Muscle layer of colon (tissue), 2 donors: ENCODE data around the gene PLAC1.

Experiments
- H3K27ac ChIP-seq: one replicate; pipeline ENCODE4 v1.7.0; 2013; ENCODE audit warnings: low read depth, mild to moderate bottlenecking, low read length, moderate library complexity
- H3K27me3 ChIP-seq, 2 donors: one replicate each; pipeline ENCODE4 v1.7.0; 2013; ENCODE audit warnings: low read length in 2 of 2, mild to moderate bottlenecking in 2 of 2; ENCODE audit not compliant: insufficient read depth in 2 of 2, control insufficient read depth in 1 of 2
- H3K36me3 ChIP-seq: one replicate; pipeline ENCODE4 v1.7.0; 2013; ENCODE audit warnings: mild to moderate bottlenecking, low read length; ENCODE audit not compliant: insufficient read depth
- H3K4me1 ChIP-seq: one replicate; pipeline ENCODE4 v1.7.0; 2013; ENCODE audit warnings: mild to moderate bottlenecking, low read length; ENCODE audit not compliant: insufficient read depth
- H3K4me3 ChIP-seq, 2 donors: one replicate each; pipeline ENCODE4 v1.7.0; 2013; ENCODE audit warnings: low read length in 2 of 2, low read depth in 1 of 2, mild to moderate bottlenecking in 1 of 2, moderate library complexity in 1 of 2
- H3K9ac ChIP-seq: one replicate; pipeline ENCODE4 v1.7.0; 2013; ENCODE audit warnings: low read length
- H3K9me3 ChIP-seq: one replicate; pipeline ENCODE4 v1.7.0; 2013; ENCODE audit warnings: mild to moderate bottlenecking, low read length
- donor health status: abdominal sarcoma.
- donor health status: Adenocarcinoma of cecum.

PLAC1 gene

GRCh38 chrX:134547047-134547679, 111.1 kb downstream of the PLAC1 start:
- Histone ChIP-seq H3K27ac (no peak overlapping the region), H3K9me3 (peaks cover 6% of the 10 kb centered on the region), H3K4me3 (no peak overlapping the region), H3K36me3 (no peaks in the 10 kb centered on the region), H3K9ac (no peak overlapping the region), H3K4me1 (peaks cover 12% of the 10 kb centered on the region), H3K27me3 (peaks cover 55 to 89% of the 10 kb centered on the region in 2 donors)

GRCh38 chrX:134546187-134546586, 112.1 kb downstream of the PLAC1 start:
- Histone ChIP-seq H3K27me3 (peaks cover 55 to 83% of the 10 kb centered on the region in 2 donors), H3K4me1 (peaks cover 12% of the 10 kb centered on the region), H3K4me3 (no peak overlapping the region), H3K9ac (no peak overlapping the region), H3K9me3 (peaks cover 6% of the 10 kb centered on the region), H3K36me3 (no peaks in the 10 kb centered on the region), H3K27ac (no peak overlapping the region)

DNA sequence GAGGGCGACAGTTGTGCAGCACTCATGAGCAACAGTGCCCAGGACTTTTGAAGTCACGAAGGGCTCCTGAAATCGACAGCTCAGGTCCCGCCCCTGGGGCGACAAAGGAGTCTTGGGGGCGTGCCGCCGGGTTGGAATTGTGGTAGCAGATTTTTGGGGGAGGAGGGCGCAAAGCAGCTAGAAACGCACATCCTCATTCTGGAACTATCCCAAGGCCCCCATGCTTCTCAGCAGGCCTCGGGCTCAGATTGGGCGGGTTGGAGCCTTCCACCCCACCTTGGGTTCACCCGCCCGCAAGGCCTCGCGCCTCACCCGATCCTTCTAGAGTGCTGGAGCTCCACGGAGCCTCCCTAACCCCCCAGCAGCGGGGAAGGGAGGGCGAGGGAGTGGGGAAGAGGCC, 112.8 kb downstream of the PLAC1 start:
- Histone ChIP-seq H3K4me3 (no peak overlapping the region), H3K4me1 (peaks cover 12% of the 10 kb centered on the region), H3K36me3 (no peaks in the 10 kb centered on the region), H3K27me3 (peaks cover 55 to 76% of the 10 kb centered on the region in 2 donors), H3K9ac (no peak overlapping the region), H3K9me3 (peaks cover 6% of the 10 kb centered on the region), H3K27ac (no peak overlapping the region)

- Histone ChIP-seq H3K4me1 (peaks cover 12% of the 10 kb centered on the region), H3K4me3 (no peak overlapping the region), H3K9ac (no peak overlapping the region), H3K27ac (no peak overlapping the region), H3K27me3 (peaks cover 47 to 68% of the 10 kb centered on the region in 2 donors), H3K36me3 (no peaks in the 10 kb centered on the region), H3K9me3 (peaks cover 6% of the 10 kb centered on the region)
Measured at GRCh38 chrX:134544513-134545151, 113.6 kb downstream of the PLAC1 start.

DNA sequence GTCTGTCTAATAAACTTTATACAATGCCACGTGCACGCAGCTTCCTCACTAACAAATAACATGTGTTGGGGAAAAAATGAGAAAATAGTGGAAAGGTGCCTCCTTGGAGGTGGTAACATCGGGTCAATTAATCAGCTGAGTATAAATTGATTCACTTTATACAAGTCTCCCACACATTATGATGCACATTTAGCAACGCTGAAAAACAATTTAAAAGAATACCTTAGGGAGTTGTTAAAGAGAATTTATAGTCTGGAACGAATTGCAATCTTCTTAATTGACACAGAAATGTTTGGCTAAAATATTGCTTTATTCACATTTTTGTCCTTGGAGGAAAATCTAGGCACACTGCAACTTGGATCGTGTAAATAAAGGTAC, 114.1 kb downstream of the PLAC1 start:
- peaks cover 12% of the 10 kb centered on the region for H3K4me1 ChIP-seq
- no peak overlapping the region for H3K4me3 ChIP-seq
- peaks cover 47 to 63% of the 10 kb centered on the region in 2 donors for H3K27me3 ChIP-seq
- H3K27ac ChIP-seq: no peak overlapping the region
- H3K9me3 ChIP-seq: peaks cover 6% of the 10 kb centered on the region
- no peak overlapping the region for H3K9ac ChIP-seq
- no peaks in the 10 kb centered on the region for H3K36me3 ChIP-seq

DNA sequence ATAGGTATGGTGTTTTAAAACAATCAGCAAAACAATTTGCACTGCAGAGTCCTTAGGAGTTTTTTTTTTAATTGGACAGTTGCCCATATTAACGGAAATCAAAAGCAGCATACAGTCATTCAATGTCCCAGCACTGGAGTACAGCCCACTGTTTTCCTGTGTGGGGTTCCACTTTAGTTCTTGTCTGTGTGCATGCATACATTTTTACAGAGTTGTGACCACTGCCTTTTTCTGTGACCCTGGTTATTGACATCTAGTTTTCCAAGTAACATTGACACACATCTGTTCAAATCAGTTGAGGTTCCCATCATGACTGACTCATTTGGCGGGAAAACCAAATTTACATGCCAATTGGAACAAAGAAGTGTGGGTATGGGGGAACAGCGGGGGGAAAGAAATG, 115.0 kb downstream of the PLAC1 start:
- H3K4me3 ChIP-seq: no peak overlapping the region
- H3K27ac ChIP-seq: no peak overlapping the region

DNA sequence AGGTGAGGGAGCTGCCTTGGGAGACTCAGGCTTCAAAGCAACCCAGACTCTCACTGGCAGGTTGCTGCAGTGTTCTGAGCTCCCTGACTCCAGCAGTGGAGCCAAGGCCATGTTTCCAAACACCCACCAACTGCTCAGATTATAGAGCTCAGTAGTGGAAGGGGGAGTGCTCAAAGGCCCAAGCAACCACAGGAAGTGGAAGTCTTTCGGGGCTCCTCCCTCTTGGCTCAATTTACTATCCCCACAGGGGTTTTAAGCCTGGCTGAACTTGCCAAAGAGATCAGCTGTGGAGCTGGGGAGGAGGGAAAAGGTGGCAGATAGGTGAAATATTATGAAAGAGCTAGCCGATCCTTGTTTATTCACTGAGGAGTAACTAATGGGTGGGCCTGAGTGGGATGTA, 115.8 kb downstream of the PLAC1 start:
- Histone ChIP-seq H3K36me3 (no peaks in the 10 kb centered on the region), H3K9ac (no peak overlapping the region), H3K4me3 (no peak overlapping the region), H3K27ac (no peak overlapping the region), H3K9me3 (no peaks in the 10 kb centered on the region), H3K4me1 (no peaks in the 10 kb centered on the region), H3K27me3 (peaks cover 35 to 46% of the 10 kb centered on the region in 2 donors)

More for the DNA sequence above, 115.0 kb downstream of the PLAC1 start:
- no peak overlapping the region for H3K9ac ChIP-seq
- H3K4me1 ChIP-seq: peaks cover 4% of the 10 kb centered on the region
- H3K27me3 ChIP-seq: peaks cover 41 to 54% of the 10 kb centered on the region in 2 donors
- no peaks in the 10 kb centered on the region for H3K36me3 ChIP-seq
- peaks cover 3% of the 10 kb centered on the region for H3K9me3 ChIP-seq

GRCh38 chrX:134541906-134542305, 116.4 kb downstream of the PLAC1 start:
- Histone ChIP-seq H3K4me3 (no peak overlapping the region), H3K9me3 (no peaks in the 10 kb centered on the region), H3K36me3 (no peaks in the 10 kb centered on the region), H3K4me1 (no peaks in the 10 kb centered on the region), H3K27me3 (peaks cover 29 to 40% of the 10 kb centered on the region in 2 donors), H3K27ac (no peak overlapping the region), H3K9ac (no peak overlapping the region)

DNA sequence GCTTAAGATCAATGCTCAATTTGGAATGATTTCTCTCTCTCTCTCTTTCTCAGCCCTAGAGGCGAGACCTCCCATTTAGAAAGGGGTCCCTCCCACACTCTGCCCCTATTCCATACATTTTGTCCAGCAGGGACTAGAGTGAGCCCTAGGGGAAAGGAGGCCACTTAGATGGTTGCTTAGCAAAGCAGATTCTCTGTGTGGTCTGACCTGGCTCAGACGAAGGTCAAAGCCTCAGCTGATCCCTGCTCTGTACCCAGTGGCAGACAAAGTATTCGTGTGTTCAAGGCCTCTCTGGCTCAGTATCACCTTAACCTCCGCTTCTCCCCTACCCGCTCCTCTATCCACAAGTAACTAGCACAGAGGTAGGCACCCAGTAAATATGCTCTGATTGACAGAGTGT, 120.0 kb downstream of the PLAC1 start:
- H3K36me3 ChIP-seq: no peaks in the 10 kb centered on the region
- no peak overlapping the region for H3K9ac ChIP-seq
- H3K27me3 ChIP-seq: peaks cover 4 to 11% of the 10 kb centered on the region in 2 donors
- H3K4me3 ChIP-seq: no peak overlapping the region
- no peaks in the 10 kb centered on the region for H3K9me3 ChIP-seq
- no peak overlapping the region for H3K27ac ChIP-seq
- no peaks in the 10 kb centered on the region for H3K4me1 ChIP-seq

- no peaks in the 10 kb centered on the region for H3K4me1 ChIP-seq
- no peaks in the 10 kb centered on the region for H3K9me3 ChIP-seq
- H3K36me3 ChIP-seq: no peaks in the 10 kb centered on the region
- peaks cover 0 to 2% of the 10 kb centered on the region in 2 donors for H3K27me3 ChIP-seq
- no peak overlapping the region for H3K4me3 ChIP-seq
- H3K9ac ChIP-seq: no peak overlapping the region
- H3K27ac ChIP-seq: no peak overlapping the region
Measured at GRCh38 chrX:134537179-134537955, 120.9 kb downstream of the PLAC1 start.

GRCh38 chrX:134533952-134534351, 124.3 kb downstream of the PLAC1 start:
- no peak overlapping the region for H3K27ac ChIP-seq
- no peaks in the 10 kb centered on the region for H3K9me3 ChIP-seq
- H3K9ac ChIP-seq: no peak overlapping the region
- H3K36me3 ChIP-seq: no peaks in the 10 kb centered on the region
- no peaks in the 10 kb centered on the region for H3K27me3 ChIP-seq
- no peak overlapping the region for H3K4me3 ChIP-seq
- H3K4me1 ChIP-seq: no peaks in the 10 kb centered on the region
